Activated CD8-positive, alpha-beta T cell treated with anti-CD3 and anti-CD28 coated beads for 36 hours (primary cell): ENCODE data around the gene SLC30A4. TPM values are rescaled to one million over a fixed set of nuclear protein-coding genes. Genes with fewer than 3 reads are reported as not detected.
"Not testable (repeated sequence)": the region's sequence is repeated elsewhere in the genome, so short reads cannot be mapped to it uniquely, and the experiment has no call there.

Source experiments
- ATAC-seq: fragments of 200-7000 bp; cut with Tn5 transposase; one replicate; pipeline ENCODE4 v1.10.0; 2021; ENCODE audit warnings: mild to moderate bottlenecking, moderate library complexity
- CTCF ChIA-PET: fragments of 350-600 bp; sonication (Branson Sonifier 250); formaldehyde crosslinking; loops from one replicate; lab custom pipeline; 2021; ENCODE audit warnings: antibody characterized with exemption; lab: Charles Lee
- POLR2A ChIA-PET: fragments of 350-600 bp; sonication (Branson Sonifier 250); formaldehyde crosslinking; loops from one replicate; lab custom pipeline; 2021; ENCODE audit warnings: antibody characterized with exemption; lab: Charles Lee
- DNase-seq: peaks from one replicate; pipeline ENCODE4 v3.0.0-alpha.2; 2020
- H3K27ac Mint-ChIP-seq: one replicate; pipeline ENCODE4 v1.8.0; 2021; ENCODE audit warnings: mild to moderate bottlenecking, mixed read lengths
- H3K27me3 Mint-ChIP-seq: one replicate; pipeline ENCODE4 v1.8.0; 2021; ENCODE audit warnings: mixed read lengths
- H3K36me3 Mint-ChIP-seq: one replicate; pipeline ENCODE4 v1.8.0; 2021; ENCODE audit warnings: low read depth, mixed read lengths
- H3K4me1 Mint-ChIP-seq: one replicate; pipeline ENCODE4 v1.8.0; 2021; ENCODE audit warnings: low read depth, mixed read lengths
- H3K4me3 Mint-ChIP-seq: one replicate; pipeline ENCODE4 v1.8.0; 2021; ENCODE audit warnings: mild to moderate bottlenecking, moderate library complexity, mixed read lengths
- H3K9me3 Mint-ChIP-seq: one replicate; pipeline ENCODE4 v1.8.0; 2021; ENCODE audit warnings: mixed read lengths
- CTCF ChIP-seq: fragments of 200-600 bp; IDR thresholded peaks from one replicate; pipeline ENCODE4 v1.8.0; 2022; ENCODE audit warnings: antibody characterized with exemption, mild to moderate bottlenecking
- intact Hi-C: fragments of 100-400 bp; cut with micrococcal nuclease; formaldehyde crosslinking; loops from one replicate; pipeline ENCODE4 v1.10.0; 2022
- total RNA-seq, 2 experiments: library from RNA; stranded (reverse); gene quantifications; one replicate each; pipeline ENCODE4 v1.2.3, GENCODE V29; 2021

SLC30A4 gene
- total RNA-seq, 2 experiments from 2014 or later: 1.7 to 2.0 TPM

- peak overlapping the region; percentile 39 for H3K27ac Mint-ChIP-seq
Observed at GRCh38 chr15:45521596-45522327, 793 bp downstream of the SLC30A4 start.

GRCh38 chr15:45510758-45511280, 11.7 kb downstream of the SLC30A4 start:
- Mint-ChIP-seq H3K9me3 (no peaks in the 10 kb centered on the region), H3K27me3 (no peaks in the 10 kb centered on the region), H3K4me3 (no peak overlapping the region), H3K36me3 (peaks cover 5% of the 10 kb centered on the region), H3K27ac (no peak overlapping the region), H3K4me1 (no peaks in the 10 kb centered on the region)
- ATAC-seq (no peak), DNase-seq (no peak)
- CTCF ChIA-PET: interaction anchor here (0.7 to 1.6 kb wide), 3 partner anchors 101 to 103 kb away, joined by 3 to 5 read pairs (median 3); no protein-coding TSS in a partner anchor
- intact Hi-C loops: no loop called here
- no peak for TF ChIP-seq CTCF
- POLR2A ChIA-PET: no interaction called here

More at GRCh38 chr15:45521596-45522327, 793 bp downstream of the SLC30A4 start:
- ATAC-seq (peak; percentile 7), DNase-seq (no peak)
- H3K27me3 Mint-ChIP-seq: peaks cover 4% of the 10 kb centered on the region
- peaks cover 2% of the 10 kb centered on the region for H3K36me3 Mint-ChIP-seq
- no peaks in the 10 kb centered on the region for H3K9me3 Mint-ChIP-seq
- intact Hi-C loops: loop anchor here (5.0 kb wide), 1 partner anchor 91 kb away; no protein-coding TSS in a partner anchor
- CTCF ChIA-PET: interaction anchor here (1.1 to 1.7 kb wide), 4 partner anchors 64 to 92 kb away, joined by 4 to 5 read pairs (median 5); partner anchors contain the start of gene BLOC1S6
- H3K4me3 Mint-ChIP-seq: peak overlapping the region; percentile 88
- peaks cover 19% of the 10 kb centered on the region for H3K4me1 Mint-ChIP-seq
- POLR2A ChIA-PET: interaction anchor here (1.5 kb wide), 1 partner anchor 66 kb away, joined by 7 read pairs; the partner anchor contains the start of gene BLOC1S6
- no peak for TF ChIP-seq CTCF

- H3K36me3 Mint-ChIP-seq, intact Hi-C loops, CTCF ChIA-PET, DNase-seq, H3K4me1 Mint-ChIP-seq, H3K27me3 Mint-ChIP-seq, H3K9me3 Mint-ChIP-seq, H3K27ac Mint-ChIP-seq, H3K4me3 Mint-ChIP-seq, ATAC-seq: not testable (repeated sequence)
- POLR2A ChIA-PET: interaction anchor here (0.6 to 1.0 kb wide), 2 partner anchors 22 to 80 kb away, joined by 3 to 4 read pairs; no protein-coding TSS in a partner anchor
Observed at GRCh38 chr15:45507143-45507542, 15.4 kb downstream of the SLC30A4 start.

GRCh38 chr15:45499426-45499825, 23.1 kb downstream of the SLC30A4 start:
- no peak for DNase-seq
- TF ChIP-seq CTCF: no peak
- H3K27ac Mint-ChIP-seq: no peak overlapping the region
- no peaks in the 10 kb centered on the region for H3K9me3 Mint-ChIP-seq
- H3K4me1 Mint-ChIP-seq: no peaks in the 10 kb centered on the region
- intact Hi-C loops: no loop called here
- no peak for ATAC-seq
- no peaks in the 10 kb centered on the region for H3K27me3 Mint-ChIP-seq
- POLR2A ChIA-PET: no interaction called here
- no peak overlapping the region for H3K4me3 Mint-ChIP-seq
- H3K36me3 Mint-ChIP-seq: no peaks in the 10 kb centered on the region
- CTCF ChIA-PET: no interaction called here

GRCh38 chr15:45498701-45499100, 23.9 kb downstream of the SLC30A4 start:
- Mint-ChIP-seq H3K27me3 (no peaks in the 10 kb centered on the region), H3K27ac (no peak overlapping the region), H3K9me3 (no peaks in the 10 kb centered on the region), H3K4me1 (no peaks in the 10 kb centered on the region), H3K36me3 (no peaks in the 10 kb centered on the region), H3K4me3 (no peak overlapping the region)
- intact Hi-C loops: no loop called here
- no peak for ATAC-seq
- POLR2A ChIA-PET: no interaction called here
- DNase-seq: no peak
- CTCF ChIA-PET: no interaction called here
- no peak for TF ChIP-seq CTCF
